Lung (tissue), 12 donors: ENCODE data around the gene TMPRSS15. TPM values are rescaled to one million over a fixed set of nuclear protein-coding genes. Genes with fewer than 3 reads are reported as not detected.
A peak's percentile ranks its signal among the peaks of the same experiment; 100 is the strongest.
"Not testable (repeated sequence)": the region's sequence is repeated elsewhere in the genome, so short reads cannot be mapped to it uniquely, and the experiment has no call there.

Experiments used
- ATAC-seq: fragments of 200-7000 bp; cut with Tn5 transposase; one replicate; pipeline ENCODE4 v1.9.1; 2020; ENCODE audit warnings: moderate number of reproducible peaks; ENCODE audit not compliant: insufficient read depth, low FRiP score
- DNase-seq, 3 donors: peaks; one replicate each; pipeline ENCODE4 v3.0.0-alpha.2; 2013 to 2017
- H3K27ac ChIP-seq, 2 donors: one replicate each; pipeline ENCODE4 v1.5.1; 2013; ENCODE audit warnings: mild to moderate bottlenecking in 2 of 2, moderate library complexity in 2 of 2, control low read depth in 1 of 2, inconsistent platforms in 1 of 2, low read depth in 1 of 2, low read length in 1 of 2
- H3K27me3 ChIP-seq, 3 donors: one replicate each; pipeline ENCODE4 v1.5.1; 2013; ENCODE audit warnings: low read length in 2 of 3; ENCODE audit not compliant: control insufficient read depth in 3 of 3, insufficient read depth in 3 of 3
- H3K36me3 ChIP-seq, 4 donors: one replicate each; pipeline ENCODE4 v1.5.1; 2013; ENCODE audit warnings: low read length in 4 of 4, mild to moderate bottlenecking in 1 of 4, moderate library complexity in 1 of 4; ENCODE audit not compliant: control insufficient read depth in 4 of 4, insufficient read depth in 4 of 4
- H3K4me1 ChIP-seq, 5 donors: one replicate each; pipeline ENCODE4 v1.5.1; 2013; ENCODE audit warnings: low read length in 5 of 5, mild to moderate bottlenecking in 2 of 5, moderate library complexity in 1 of 5; ENCODE audit not compliant: control insufficient read depth in 5 of 5, insufficient read depth in 5 of 5
- H3K4me3 ChIP-seq: one replicate; pipeline ENCODE4 v1.5.1; 2013; ENCODE audit warnings: mild to moderate bottlenecking, control low read depth, moderate library complexity
- H3K9ac ChIP-seq, 2 donors: one replicate each; pipeline ENCODE4 v1.5.1; 2013; ENCODE audit warnings: low read length in 2 of 2, control low read depth in 1 of 2; ENCODE audit not compliant: insufficient read depth in 1 of 2
- H3K9me3 ChIP-seq, 4 donors: one replicate each; pipeline ENCODE4 v1.5.1; 2013; ENCODE audit warnings: low read length in 3 of 4, mild to moderate bottlenecking in 1 of 4, moderate library complexity in 1 of 4; ENCODE audit not compliant: control insufficient read depth in 4 of 4, insufficient read depth in 3 of 4
- WGBS, 2 donors: extraction: QIAGEN DNeasy Blood & Tissue Kit; methylation state at CpG; one replicate each; pipeline ENCODE4 v1.1.7; 2013; 5-methylcytosine and 5-hydroxymethylcytosine counted together
- polyA plus RNA-seq, 2 donors: library from polyadenylated mRNA; stranded (reverse); fragments of 200-250 nt; gene quantifications; one replicate each; pipeline ENCODE4 v1.2.1, GENCODE V29; 2013
- total RNA-seq, 2 donors: library from RNA; depleted of rRNA in 1 of 2; stranded (reverse); fragments of >200 nt in 1 of 2; gene quantifications; one replicate each; pipeline ENCODE4 v1.2.1, GENCODE V29; 2014 to 2021
- TF ChIP-seq, protein P1 (sequence below): IDR thresholded peaks from 2 replicates; pipeline ENCODE4 v1.5.1; 2012; ENCODE audit warnings: mild to moderate bottlenecking; ENCODE audit errors: control extremely low read depth, extremely low read depth
- donor health status: control.
- donor health status: control.
- donor health status: Bipolar disorder and iron deficiency.
- donor health status: healthy.
- donor health status: DM: yes; HTN: yes; CAD: no.

Gene TMPRSS15
- total and polyA plus RNA-seq, 4 donors: 0.01 TPM; not detected in 3

DNA sequence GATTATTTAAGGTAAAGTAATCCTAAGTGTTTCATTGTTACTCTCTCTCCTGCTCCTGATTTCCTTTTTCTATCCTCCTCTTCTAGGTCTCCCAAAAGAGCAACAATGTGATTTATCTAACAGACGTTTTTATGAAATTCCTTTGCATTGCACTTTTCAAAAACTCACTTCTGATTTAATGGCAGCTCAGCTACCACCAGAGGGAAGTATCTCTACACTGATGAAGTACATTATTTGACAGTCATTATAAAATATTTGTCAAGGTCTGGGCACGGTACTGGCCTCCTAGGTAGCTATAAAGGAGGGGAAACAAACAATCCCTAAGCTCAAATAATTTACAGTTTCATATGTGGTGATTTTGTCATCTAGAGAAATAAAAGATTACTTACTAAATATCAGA is 15.6 kb downstream of the TMPRSS15 start:
- TF ChIP-seq, protein P1, sequence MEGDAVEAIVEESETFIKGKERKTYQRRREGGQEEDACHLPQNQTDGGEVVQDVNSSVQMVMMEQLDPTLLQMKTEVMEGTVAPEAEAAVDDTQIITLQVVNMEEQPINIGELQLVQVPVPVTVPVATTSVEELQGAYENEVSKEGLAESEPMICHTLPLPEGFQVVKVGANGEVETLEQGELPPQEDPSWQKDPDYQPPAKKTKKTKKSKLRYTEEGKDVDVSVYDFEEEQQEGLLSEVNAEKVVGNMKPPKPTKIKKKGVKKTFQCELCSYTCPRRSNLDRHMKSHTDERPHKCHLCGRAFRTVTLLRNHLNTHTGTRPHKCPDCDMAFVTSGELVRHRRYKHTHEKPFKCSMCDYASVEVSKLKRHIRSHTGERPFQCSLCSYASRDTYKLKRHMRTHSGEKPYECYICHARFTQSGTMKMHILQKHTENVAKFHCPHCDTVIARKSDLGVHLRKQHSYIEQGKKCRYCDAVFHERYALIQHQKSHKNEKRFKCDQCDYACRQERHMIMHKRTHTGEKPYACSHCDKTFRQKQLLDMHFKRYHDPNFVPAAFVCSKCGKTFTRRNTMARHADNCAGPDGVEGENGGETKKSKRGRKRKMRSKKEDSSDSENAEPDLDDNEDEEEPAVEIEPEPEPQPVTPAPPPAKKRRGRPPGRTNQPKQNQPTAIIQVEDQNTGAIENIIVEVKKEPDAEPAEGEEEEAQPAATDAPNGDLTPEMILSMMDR: no peak
- DNase-seq: peak in 1 of 3 donors; percentile 3
- no peak for ATAC-seq

DNA sequence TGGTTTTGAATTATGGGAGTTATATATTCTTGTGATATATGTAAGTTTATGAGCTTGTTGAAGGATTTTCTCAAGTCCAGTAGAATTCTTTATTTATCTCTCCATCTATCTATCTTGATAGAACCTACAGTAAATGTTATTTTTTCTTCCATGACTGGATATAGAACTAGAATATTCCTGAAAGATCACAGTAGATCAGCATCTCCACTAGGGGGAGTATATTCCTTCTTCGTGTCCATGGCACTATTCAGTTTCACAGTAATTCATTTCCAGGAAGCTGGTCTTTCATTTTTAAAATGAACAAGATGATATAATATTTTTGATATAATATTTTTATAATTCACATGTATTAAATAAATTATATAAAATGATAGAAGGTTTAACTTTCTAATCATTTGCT is 18.8 kb downstream of the TMPRSS15 start:
- TF ChIP-seq, protein P1: no peak
- 4 to 16% methylated on average over 1 of the region's 1 CpG for WGBS, 2 donors
- no peak for ATAC-seq

More for the DNA sequence above, 15.6 kb downstream of the TMPRSS15 start:
- Histone ChIP-seq H3K36me3 (no peaks in the 10 kb centered on the region), H3K9ac (no peak overlapping the region), H3K27ac (no peak overlapping the region), H3K27me3 (no peaks in the 10 kb centered on the region), H3K4me3 (no peak overlapping the region), H3K9me3 (peaks cover 0 to 5% (median 0%) of the 10 kb centered on the region in 4 donors), H3K4me1 (no peaks in the 10 kb centered on the region)
- WGBS, 2 donors: 27 to 44% methylated on average over 2 of the region's 2 CpGs

DNA sequence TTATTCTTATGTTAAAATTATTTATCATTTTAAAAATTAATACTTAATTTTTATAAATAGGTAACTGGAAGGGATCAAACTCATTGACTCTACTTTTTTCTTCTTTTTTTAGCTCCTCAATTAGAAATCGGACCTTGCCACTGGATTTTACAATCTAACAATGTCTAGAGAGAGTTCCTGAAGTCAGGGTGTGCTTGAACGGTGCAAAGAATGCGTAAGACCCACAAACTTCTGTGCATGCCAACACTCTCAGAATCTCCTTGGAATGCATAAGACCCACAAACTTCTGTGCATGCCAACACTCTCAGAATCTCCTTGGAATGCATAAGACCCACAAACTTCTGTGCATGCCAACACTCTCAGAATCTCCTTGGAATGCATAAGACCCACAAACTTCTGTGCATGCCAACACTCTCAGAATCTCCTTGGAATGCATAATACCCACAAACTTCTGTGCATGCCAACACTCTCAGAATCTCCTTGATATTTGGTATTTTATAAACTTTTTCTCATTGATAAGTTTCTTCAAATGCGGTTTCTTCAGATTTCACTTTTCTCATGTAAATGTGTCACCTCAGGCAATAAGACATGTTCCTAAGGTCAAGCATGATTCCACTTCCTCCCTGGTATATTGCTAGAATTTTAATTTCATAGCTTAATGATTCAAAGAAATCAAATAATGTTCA is 20.5 kb downstream of the TMPRSS15 start:
- not testable (repeated sequence) for H3K9ac ChIP-seq, H3K27ac ChIP-seq, H3K4me3 ChIP-seq, H3K27me3 ChIP-seq, H3K4me1 ChIP-seq, ATAC-seq, H3K9me3 ChIP-seq, H3K36me3 ChIP-seq
- peak in 1 of 3 donors; percentile 19 for DNase-seq
- 64 to 84% methylated on average over 4 of the region's 4 CpGs for WGBS, 2 donors

More for the DNA sequence above, 18.8 kb downstream of the TMPRSS15 start:
- H3K9ac ChIP-seq: no peak overlapping the region
- peak in 2 of 3 donors; percentile 13 to 14 for DNase-seq
- no peaks in the 10 kb centered on the region for H3K4me1 ChIP-seq
- H3K27ac ChIP-seq: no peak overlapping the region
- no peaks in the 10 kb centered on the region for H3K36me3 ChIP-seq
- no peaks in the 10 kb centered on the region for H3K27me3 ChIP-seq
- H3K9me3 ChIP-seq: no peaks in the 10 kb centered on the region
- H3K4me3 ChIP-seq: no peak overlapping the region

DNA sequence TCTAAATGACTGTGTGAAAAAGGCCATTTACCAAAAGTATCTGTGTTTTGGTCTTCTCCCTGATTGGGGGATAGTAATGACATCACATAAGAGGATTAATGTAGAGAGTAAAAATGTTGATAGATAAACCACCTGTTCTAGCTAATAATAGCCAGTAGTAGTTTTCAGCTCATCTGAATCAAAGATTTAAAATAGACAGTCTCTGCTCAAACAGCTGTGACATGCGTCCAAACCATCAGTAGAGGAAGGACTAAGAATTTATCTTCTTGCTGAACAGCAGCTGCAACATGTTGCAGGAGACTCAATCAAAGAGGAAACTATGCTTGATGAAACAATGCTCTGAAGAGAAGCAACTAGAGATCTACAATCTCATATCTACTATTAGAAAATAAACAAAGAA is 21.4 kb downstream of the TMPRSS15 start:
- Histone ChIP-seq H3K27me3 (no peaks in the 10 kb centered on the region), H3K4me1 (no peaks in the 10 kb centered on the region), H3K9me3 (no peaks in the 10 kb centered on the region), H3K9ac (no peak overlapping the region), H3K36me3 (no peaks in the 10 kb centered on the region), H3K4me3 (no peak overlapping the region), H3K27ac (no peak overlapping the region)
- DNase-seq: no peak
- ATAC-seq: no peak
- WGBS, 2 donors: 0% methylated on average over 1 of the region's 1 CpG
- TF ChIP-seq, protein P1: no peak
